HG02885 (cell line): ENCODE measurements around the gene PANK2.
"Not testable (repeated sequence)": the region's sequence is repeated elsewhere in the genome, so short reads cannot be mapped to it uniquely, and the experiment has no call there.

Experiments used
- ATAC-seq: cut with Tn5 transposase; IDR thresholded peaks from one replicate; pipeline ENCODE4 v1.9.1; 2021; ENCODE audit warnings: mild to moderate bottlenecking; ENCODE audit not compliant: unreplicated experiment, poor library complexity

PANK2 gene

GRCh38 chr20:3869839-3870634, 19.1 kb upstream of the PANK2 start:
- ATAC-seq, result no peak

GRCh38 chr20:3871550-3872265, 17.5 kb upstream of the PANK2 start:
- no peak for ATAC-seq

- no peak for ATAC-seq
These were observed 15.7 kb upstream of the PANK2 start for GRCh38 chr20:3873507-3873906.

GRCh38 chr20:3874194-3874844, 14.9 kb upstream of the PANK2 start:
- ATAC-seq, result no peak

GRCh38 chr20:3875378-3875974, 13.7 kb upstream of the PANK2 start:
- ATAC-seq, result no peak

GRCh38 chr20:3876000-3876399, 13.2 kb upstream of the PANK2 start:
- no peak for ATAC-seq

- no peak for ATAC-seq
These were observed 12.5 kb upstream of the PANK2 start for GRCh38 chr20:3876676-3877075.

- ATAC-seq, result not testable (repeated sequence)
These were observed 10.3 kb upstream of the PANK2 start for GRCh38 chr20:3878921-3879274.

- ATAC-seq, result no peak
These were observed 3.5 kb upstream of the PANK2 start for GRCh38 chr20:3885715-3886114.

GRCh38 chr20:3887876-3888620, 1.1 kb upstream of the PANK2 start:
- ATAC-seq, result no peak

- peak; percentile 20 for ATAC-seq
These were observed 556 bp downstream of the PANK2 start for GRCh38 chr20:3889489-3890397.

- ATAC-seq, result no peak
These were observed 1.2 kb downstream of the PANK2 start for GRCh38 chr20:3890398-3890751.

- ATAC-seq, result no peak
These were observed 2.1 kb downstream of the PANK2 start for GRCh38 chr20:3890999-3891929.

GRCh38 chr20:3894796-3895195, 5.6 kb downstream of the PANK2 start:
- ATAC-seq, result no peak

- ATAC-seq, result no peak
These were observed 7.1 kb downstream of the PANK2 start for GRCh38 chr20:3896302-3896701.

GRCh38 chr20:3896853-3897583, 7.8 kb downstream of the PANK2 start:
- ATAC-seq, result peak; percentile 39

- not testable (repeated sequence) for ATAC-seq
These were observed 9.0 kb downstream of the PANK2 start for GRCh38 chr20:3898181-3898580.

- no peak for ATAC-seq
These were observed 9.5 kb downstream of the PANK2 start for GRCh38 chr20:3898639-3899038.
